Measurements from ENCODE around the gene ZFYVE9. TPM values are rescaled to one million over a fixed set of nuclear protein-coding genes. Genes with fewer than 3 reads are reported as not detected.

Gene ZFYVE9
- total RNA-seq, 1 experiment from 2014 or later = 28.4 TPM

DNA sequence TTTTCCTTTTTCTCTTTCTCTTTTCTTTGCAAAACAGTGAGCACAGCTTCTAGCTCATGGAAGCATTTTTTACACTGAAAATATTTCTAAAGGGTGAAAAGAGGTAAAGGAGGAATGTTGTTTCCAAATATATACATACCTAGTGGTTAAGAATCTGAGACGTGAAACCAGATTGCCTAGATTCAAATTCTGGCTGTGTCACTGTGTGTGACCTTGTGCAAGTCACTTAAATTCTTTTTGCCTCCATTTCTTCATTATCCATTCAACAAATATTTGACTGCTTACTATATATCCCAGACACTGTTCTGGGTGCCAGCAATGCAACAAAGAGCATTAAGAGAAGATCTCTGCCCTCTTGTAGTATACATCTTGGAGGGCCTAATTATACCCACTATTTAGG, 53.3 kb downstream of the ZFYVE9 start:
- Histone ChIP-seq H2BK12ac (ENCODE audit: insufficient read length, low read depth, low read length) (no peak overlapping the region), H4K91ac (ENCODE audit: insufficient read length, low read depth, low read length) (no peak overlapping the region), H4K8ac (replicated peaks; ENCODE audit: insufficient read length, low read depth, low read length) (no peak overlapping the region), H2BK120ac (ENCODE audit: low read depth, low read length, poor library complexity, severe bottlenecking) (no peak overlapping the region), H3K4me2 (ENCODE audit: insufficient read depth, insufficient read length, low read length) (no peak overlapping the region), H2AK5ac (ENCODE audit: insufficient read length, low read length) (no peak overlapping the region), H3K14ac (ENCODE audit: insufficient read depth, low read length) (no peak overlapping the region), H4K5ac (ENCODE audit: insufficient read length, low read depth, low read length) (no peak overlapping the region), H2BK5ac (ENCODE audit: insufficient read length, low read length) (no peak overlapping the region), H3K4me1 (ENCODE audit: insufficient read depth, low read length) (no peaks in the 10 kb centered on the region), H3K56ac (ENCODE audit: insufficient read length, low read depth, low read length) (no peak overlapping the region), H3K23me2 (ENCODE audit: insufficient read length, low read depth, low read length, poor library complexity, severe bottlenecking) (no peaks in the 10 kb centered on the region), H3K27ac (ENCODE audit: insufficient read length, low read depth, low read length) (no peak overlapping the region), H2BK15ac (ENCODE audit: low read depth, low read length) (no peak overlapping the region), H2BK20ac (ENCODE audit: low read depth, low read length, poor library complexity, severe bottlenecking) (no peak overlapping the region), H3K27me3 (ENCODE audit: insufficient read depth, low read length) (no peaks in the 10 kb centered on the region), H3T11ph (ENCODE audit: low read length) (no peak overlapping the region), H3K9ac (ENCODE audit: extremely low read depth, insufficient read length, low read length) (no peak overlapping the region), H3K79me2 (ENCODE audit: insufficient read depth, low read length) (no peaks in the 10 kb centered on the region), H4K20me1 (ENCODE audit: control insufficient read depth, insufficient read depth, insufficient read length) (no peaks in the 10 kb centered on the region), H3K79me1 (ENCODE audit: insufficient read depth, low read depth, low read length, poor library complexity, severe bottlenecking) (no peaks in the 10 kb centered on the region), H3K4ac (ENCODE audit: low read depth, low read length) (no peak overlapping the region), H3K18ac (ENCODE audit: insufficient read length, low read depth, low read length) (no peak overlapping the region), H3K23ac (ENCODE audit: insufficient read length, low read depth, low read length) (no peak overlapping the region), H3K9me3 (ENCODE audit: control insufficient read depth, low read depth, low read length) (no peaks in the 10 kb centered on the region), H2AFZ (ENCODE audit: low read length) (no peak overlapping the region)
- TF ChIP-seq, protein P1, sequence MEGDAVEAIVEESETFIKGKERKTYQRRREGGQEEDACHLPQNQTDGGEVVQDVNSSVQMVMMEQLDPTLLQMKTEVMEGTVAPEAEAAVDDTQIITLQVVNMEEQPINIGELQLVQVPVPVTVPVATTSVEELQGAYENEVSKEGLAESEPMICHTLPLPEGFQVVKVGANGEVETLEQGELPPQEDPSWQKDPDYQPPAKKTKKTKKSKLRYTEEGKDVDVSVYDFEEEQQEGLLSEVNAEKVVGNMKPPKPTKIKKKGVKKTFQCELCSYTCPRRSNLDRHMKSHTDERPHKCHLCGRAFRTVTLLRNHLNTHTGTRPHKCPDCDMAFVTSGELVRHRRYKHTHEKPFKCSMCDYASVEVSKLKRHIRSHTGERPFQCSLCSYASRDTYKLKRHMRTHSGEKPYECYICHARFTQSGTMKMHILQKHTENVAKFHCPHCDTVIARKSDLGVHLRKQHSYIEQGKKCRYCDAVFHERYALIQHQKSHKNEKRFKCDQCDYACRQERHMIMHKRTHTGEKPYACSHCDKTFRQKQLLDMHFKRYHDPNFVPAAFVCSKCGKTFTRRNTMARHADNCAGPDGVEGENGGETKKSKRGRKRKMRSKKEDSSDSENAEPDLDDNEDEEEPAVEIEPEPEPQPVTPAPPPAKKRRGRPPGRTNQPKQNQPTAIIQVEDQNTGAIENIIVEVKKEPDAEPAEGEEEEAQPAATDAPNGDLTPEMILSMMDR (conservative IDR thresholded peaks at IDR 0.05) = no peak
- no peak for DNase-seq
- Mint-ChIP-seq H3K27me3 (ENCODE audit: low read depth) (no peaks in the 10 kb centered on the region), H3K27ac (no peak overlapping the region), H3K4me1 (no peaks in the 10 kb centered on the region), H3K9me3 (peaks cover 0 to 3% of the 10 kb centered on the region in 2 experiments; a peak in 4 of 5 replicates), H3K36me3 (ENCODE audit: insufficient read depth in 1 of 3, low read depth in 3 of 3) (peaks cover 0 to 12% (median 9%) of the 10 kb centered on the region in 3 experiments; a peak in 3 of 7 replicates), H3K4me3 (no peak overlapping the region)
- no CpG with 5 or more reads among the region's 1 CpG for WGBS (ENCODE audit: extremely low coverage, insufficient read length, low lambda C conversion rate)
